ENCODE measurements around the gene KCNH1.

Gene KCNH1

GRCh38 chr1:210916548-210916947, 217.4 kb downstream of the KCNH1 start:
- no peak for DNase-seq

- DNase-seq: no peak
Measured at GRCh38 chr1:210915890-210916507, 217.9 kb downstream of the KCNH1 start.

- no peak for DNase-seq
Measured at GRCh38 chr1:210912752-210913151, 221.2 kb downstream of the KCNH1 start.

GRCh38 chr1:210910020-210910575, 223.8 kb downstream of the KCNH1 start:
- DNase-seq: no peak

GRCh38 chr1:210908791-210909190, 225.2 kb downstream of the KCNH1 start:
- no peak for DNase-seq

DNA sequence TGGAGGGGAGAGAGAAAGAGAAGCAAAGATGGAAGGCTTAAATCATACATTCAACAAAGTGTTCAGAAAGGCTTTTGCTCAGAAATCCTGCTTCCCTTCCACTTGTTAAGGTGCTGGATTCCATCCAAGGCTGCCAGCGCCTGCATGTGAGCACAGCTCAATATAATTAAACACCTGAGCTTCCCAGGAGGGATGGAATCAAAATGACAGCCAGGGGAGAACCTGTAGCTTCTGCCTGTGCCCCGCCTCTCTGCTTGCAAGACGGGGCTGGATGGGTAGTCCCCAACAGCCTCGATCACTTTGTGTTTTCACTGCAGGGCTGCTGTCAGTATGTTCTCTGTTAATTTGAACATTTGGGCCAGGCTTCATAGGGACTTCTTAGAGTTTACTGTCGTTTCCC, 225.7 kb downstream of the KCNH1 start:
- no peak for DNase-seq

DNA sequence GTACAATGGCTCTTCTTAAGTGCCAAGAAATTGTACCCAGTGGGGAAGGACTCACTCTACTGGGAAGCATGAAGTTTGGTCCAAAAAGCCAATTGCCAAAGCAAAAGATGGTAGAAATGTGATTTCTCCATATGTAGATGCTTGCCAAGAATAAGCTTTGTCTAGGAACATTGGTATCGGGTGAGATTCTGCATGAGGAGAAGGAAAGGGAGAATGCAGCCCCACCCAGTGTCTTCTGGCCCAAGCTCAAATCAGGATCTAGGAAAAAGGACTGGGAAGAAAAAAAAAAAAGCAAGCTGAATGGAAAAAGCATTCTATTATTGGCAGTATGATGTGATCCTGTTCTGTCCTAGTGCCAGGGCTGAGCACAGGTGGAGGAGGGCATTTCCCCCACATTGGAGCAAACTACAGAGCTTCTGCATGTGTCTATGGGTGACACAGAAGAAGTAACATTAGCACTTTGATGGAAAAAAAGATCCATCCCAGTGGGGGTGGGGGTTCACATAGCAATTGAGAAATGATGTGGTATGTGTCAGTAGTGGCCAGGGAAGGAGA, 226.6 kb downstream of the KCNH1 start:
- no peak for DNase-seq

GRCh38 chr1:210905944-210906453, 227.9 kb downstream of the KCNH1 start:
- no peak for DNase-seq

DNA sequence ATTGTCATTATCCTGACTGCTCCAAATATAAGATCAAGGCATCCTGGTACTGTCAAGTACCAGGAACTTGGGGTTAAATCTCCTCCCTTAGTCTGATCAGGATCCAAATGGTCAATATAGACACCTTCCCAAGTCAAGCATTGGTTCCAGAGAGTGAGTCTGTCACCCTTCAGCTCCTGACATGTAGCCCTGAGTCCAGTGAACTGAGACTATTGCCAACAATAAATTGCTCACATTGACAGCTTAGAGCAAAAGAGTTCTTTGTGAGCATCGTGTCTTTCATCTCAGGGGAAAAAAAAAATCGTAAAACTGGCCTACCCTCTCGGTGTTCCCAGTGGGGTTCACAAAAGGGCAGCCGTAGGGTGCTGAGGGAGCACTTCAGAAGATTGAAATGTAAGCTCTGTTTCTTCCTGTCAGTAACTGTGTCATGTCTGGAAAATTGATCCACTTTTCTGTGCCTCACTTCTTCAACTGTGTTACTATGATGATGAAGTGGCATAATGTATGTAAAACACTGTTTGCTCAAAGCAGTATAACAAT, 228.5 kb downstream of the KCNH1 start:
- no peak for DNase-seq

GRCh38 chr1:210901981-210902770, 231.8 kb downstream of the KCNH1 start:
- DNase-seq: no peak

GRCh38 chr1:210900820-210901219, 233.1 kb downstream of the KCNH1 start:
- DNase-seq: no peak

DNA sequence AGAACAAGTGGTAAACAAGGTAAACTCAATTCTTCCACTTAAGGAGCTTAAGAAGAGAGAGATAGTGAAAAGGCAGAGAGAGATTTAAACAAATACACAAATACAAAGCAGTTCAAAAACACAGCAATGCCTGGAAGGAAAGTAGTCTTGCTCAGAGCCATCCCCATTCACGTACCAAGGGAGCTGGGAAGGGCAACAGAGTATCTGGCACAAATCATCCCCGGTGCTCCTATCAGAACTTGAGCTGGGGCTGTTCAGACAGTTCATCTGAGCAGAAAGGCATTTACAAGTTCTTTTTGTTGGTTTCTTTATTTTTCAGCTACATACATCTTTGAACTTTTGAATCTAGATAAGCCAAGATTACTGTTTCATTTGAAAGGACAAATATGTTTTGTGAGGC, 233.9 kb downstream of the KCNH1 start:
- no peak for DNase-seq

DNA sequence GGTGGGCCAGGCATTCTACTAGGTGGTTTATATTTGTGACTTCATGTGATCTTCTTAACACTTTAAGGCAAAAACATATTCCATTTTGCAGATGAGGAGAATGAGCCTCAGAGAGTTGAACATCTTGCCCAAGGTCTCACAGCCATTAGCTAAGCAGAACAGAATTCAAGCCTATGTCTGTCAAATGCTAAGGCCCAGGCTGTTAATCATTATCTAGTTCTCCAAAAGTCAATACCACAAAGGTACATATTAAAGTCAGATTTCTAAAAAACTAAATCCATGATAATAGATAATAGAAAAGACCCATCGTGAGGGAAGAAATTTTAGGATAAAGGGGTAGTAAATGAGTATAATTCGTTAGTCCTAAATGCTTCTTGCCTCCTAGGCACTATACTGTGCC, 234.3 kb downstream of the KCNH1 start:
- no peak for DNase-seq

DNA sequence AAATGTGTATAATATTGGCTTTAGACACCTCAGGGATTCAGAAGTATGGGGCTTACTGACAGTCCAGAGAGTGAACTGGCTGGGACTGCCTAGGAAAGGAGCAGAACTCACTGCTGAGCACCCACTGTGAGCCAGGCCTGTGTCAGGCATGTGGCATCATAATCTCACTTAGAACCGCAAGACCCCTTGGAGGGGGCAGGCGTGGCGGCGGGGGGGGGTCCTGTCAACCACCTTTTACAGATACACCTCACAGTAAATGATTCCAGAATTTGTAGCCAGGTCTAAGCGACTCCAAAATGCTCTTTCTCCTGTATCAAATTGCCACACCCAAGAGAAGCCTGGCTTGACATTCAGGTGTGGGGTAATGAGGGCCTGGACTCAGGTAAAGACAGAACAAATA, 235.5 kb downstream of the KCNH1 start:
- no peak for DNase-seq

- DNase-seq: no peak
Measured at GRCh38 chr1:210883821-210884220, 250.1 kb downstream of the KCNH1 start.

DNA sequence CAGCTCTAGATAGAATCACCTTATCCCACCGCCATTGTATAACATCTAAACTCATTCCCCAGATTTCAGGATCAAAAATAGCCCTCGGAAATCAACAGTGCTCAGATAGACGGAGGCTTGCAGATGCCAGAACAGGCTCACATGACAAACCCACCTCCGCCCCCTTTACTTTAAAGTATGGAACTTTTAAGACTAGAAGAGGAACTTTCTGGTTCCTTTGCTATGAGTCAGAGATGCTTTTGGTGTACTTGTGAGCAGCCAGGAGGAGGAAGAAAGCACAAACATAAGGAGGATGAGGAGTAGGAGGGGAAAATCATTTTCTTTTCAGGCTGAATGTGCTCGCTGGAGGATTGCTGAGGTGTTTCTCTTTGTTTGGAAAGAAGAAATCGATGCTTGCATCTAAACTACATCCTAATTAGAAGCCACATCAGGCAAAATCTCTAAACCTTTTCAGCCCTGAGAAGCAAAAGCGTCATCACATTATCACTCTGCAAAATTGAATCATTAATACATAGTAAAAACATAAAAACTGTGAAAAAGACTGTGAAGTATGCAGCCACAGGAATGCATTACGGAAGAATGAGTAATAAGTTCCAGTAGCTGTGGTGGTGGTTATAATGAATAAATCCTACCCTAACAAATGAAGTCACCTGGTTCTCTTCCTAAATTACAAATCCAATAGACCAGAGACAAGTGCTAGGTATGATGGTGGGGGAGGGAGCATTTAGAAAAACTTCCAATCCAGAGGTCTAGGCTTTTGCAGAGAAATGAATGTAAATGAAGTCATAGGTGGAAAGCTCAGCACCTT, 251.3 kb downstream of the KCNH1 start:
- DNase-seq: no peak

DNA sequence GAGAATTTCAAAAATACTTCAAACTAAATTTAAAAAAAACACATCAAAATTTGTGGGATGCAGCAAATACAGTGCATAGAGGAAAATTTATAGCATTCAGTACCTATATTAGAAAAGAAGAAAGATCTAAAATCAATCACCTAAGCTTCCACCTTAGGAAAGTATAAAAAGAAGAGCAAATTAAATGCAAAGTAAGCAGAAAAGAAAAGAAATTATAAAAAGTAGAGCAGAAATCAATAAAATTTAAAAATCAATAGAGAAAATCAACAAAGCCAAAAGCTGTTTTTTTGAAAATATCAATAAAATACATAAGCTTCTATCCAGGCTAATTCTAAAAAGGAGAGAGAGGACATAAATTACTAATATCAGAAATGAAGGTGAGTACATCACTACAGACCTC, 255.4 kb downstream of the KCNH1 start:
- no peak for DNase-seq

DNA sequence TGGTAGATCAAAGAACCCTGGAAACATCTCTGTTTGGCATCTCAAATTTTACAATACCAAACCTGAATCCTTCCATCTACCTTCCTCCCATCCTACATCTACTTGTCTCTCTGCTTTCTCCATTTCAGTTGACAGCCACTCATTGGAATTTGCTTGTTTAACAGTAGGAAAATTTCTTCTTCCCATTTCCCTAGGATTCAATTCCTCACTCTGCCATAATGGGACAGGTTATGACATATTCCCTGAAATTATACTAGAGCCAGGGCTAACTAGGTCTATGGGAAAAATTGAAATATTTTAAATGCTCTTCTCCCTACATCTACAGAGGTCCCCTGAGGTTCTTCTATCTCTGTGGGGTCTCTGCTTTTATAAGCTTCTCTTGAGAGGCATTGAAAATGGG, 257.7 kb downstream of the KCNH1 start:
- no peak for DNase-seq

GRCh38 chr1:210866532-210866931, 267.4 kb downstream of the KCNH1 start:
- no peak for DNase-seq

DNA sequence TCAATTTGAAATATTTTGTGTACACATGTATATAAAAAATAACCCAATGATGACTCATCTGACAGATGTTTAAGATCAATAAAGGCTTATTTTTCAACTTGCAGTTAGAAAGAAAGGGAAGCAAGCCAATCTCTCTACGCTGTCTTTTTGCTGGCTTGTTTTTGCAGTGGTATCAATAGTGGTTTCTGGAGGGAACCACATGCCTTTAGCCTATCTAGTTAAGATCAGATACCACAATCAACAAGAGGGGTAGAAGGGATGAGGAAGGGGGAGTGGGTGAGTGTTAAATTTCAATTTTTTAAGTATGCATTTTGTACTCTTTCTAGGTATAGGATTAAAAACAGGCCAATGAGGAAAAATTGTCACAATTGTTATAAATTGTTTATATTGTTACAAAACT, 276.2 kb downstream of the KCNH1 start:
- DNase-seq: no peak

GRCh38 chr1:210857146-210857663, 276.7 kb downstream of the KCNH1 start:
- DNase-seq: no peak

- no peak for DNase-seq
Measured at GRCh38 chr1:210855440-210855839, 278.5 kb downstream of the KCNH1 start.
